GM12892 (cell line): Measurements from ENCODE around the gene ANTXR1.

Experiments used
- POLR2A ChIP-seq: IDR thresholded peaks from 2 replicates; pipeline ENCODE4 v1.6.1; 2011; ENCODE audit warnings: low read depth, low read length, control low read depth
- POLR2AphosphoS5 ChIP-seq: IDR thresholded peaks from 2 replicates; pipeline ENCODE4 v1.6.1; 2011; ENCODE audit warnings: low read depth, low read length, control low read depth
- TAF1 ChIP-seq: IDR thresholded peaks from 2 replicates; pipeline ENCODE4 v1.6.1; 2011; ENCODE audit warnings: low read depth, mild to moderate bottlenecking, control low read depth, low read length, borderline replicate concordance

GRCh38 chr2:69260666-69261065 is 247.7 kb downstream of the ANTXR1 start:
- TF ChIP-seq POLR2A, result no peak
- TF ChIP-seq POLR2AphosphoS5, result no peak
- TF ChIP-seq TAF1, result no peak
